HL-60/S4 (cell line): Measurements from ENCODE around the gene FAM156A.
"Not testable (repeated sequence)": the region's sequence is repeated elsewhere in the genome, so short reads cannot be mapped to it uniquely, and the experiment has no call there.

ENCODE experiments used
- in situ Hi-C: fragments of 300-500 bp; cut with MboI; formaldehyde crosslinking; loops from 2 replicates; pipeline ENCODE4 v1.14.3; 2022; ENCODE audit warnings: low sequenced_read_pairs

Gene FAM156A

GRCh38 chrX:52967922-52968321 is 9.6 kb upstream of the FAM156A start:
- in situ Hi-C loops: not testable (repeated sequence)

GRCh38 chrX:52966993-52967738 is 8.8 kb upstream of the FAM156A start:
- in situ Hi-C loops: not testable (repeated sequence)

- in situ Hi-C loops: not testable (repeated sequence)
These were observed 643 bp upstream of the FAM156A start for GRCh38 chrX:52958961-52959360.

GRCh38 chrX:52949884-52950283 is 8.4 kb downstream of the FAM156A start:
- in situ Hi-C loops: not testable (repeated sequence)

- in situ Hi-C loops: not testable (repeated sequence)
These were observed 9.0 kb downstream of the FAM156A start for GRCh38 chrX:52949325-52949724.

GRCh38 chrX:52948265-52948664 is 10.1 kb downstream of the FAM156A start:
- in situ Hi-C loops: not testable (repeated sequence)

GRCh38 chrX:52947501-52947900 is 10.8 kb downstream of the FAM156A start:
- in situ Hi-C loops: not testable (repeated sequence)

GRCh38 chrX:52945838-52946494 is 12.4 kb downstream of the FAM156A start:
- in situ Hi-C loops: not testable (repeated sequence)

GRCh38 chrX:52941728-52942127 is 16.6 kb downstream of the FAM156A start:
- in situ Hi-C loops: not testable (repeated sequence)

- in situ Hi-C loops: not testable (repeated sequence)
These were observed 17.6 kb downstream of the FAM156A start for GRCh38 chrX:52940704-52941103.

- in situ Hi-C loops: not testable (repeated sequence)
These were observed 22.9 kb downstream of the FAM156A start for GRCh38 chrX:52935470-52935784.

- in situ Hi-C loops: no loop called here
These were observed 23.4 kb downstream of the FAM156A start for GRCh38 chrX:52934704-52935469.

GRCh38 chrX:52933976-52934703 is 24.2 kb downstream of the FAM156A start:
- in situ Hi-C loops: no loop called here

- in situ Hi-C loops: no loop called here
These were observed 25.1 kb downstream of the FAM156A start for GRCh38 chrX:52933213-52933612.

- in situ Hi-C loops: not testable (repeated sequence)
These were observed 28.1 kb downstream of the FAM156A start for GRCh38 chrX:52930214-52930613.

GRCh38 chrX:52923781-52924241 is 34.5 kb downstream of the FAM156A start:
- in situ Hi-C loops: no loop called here

GRCh38 chrX:52914704-52915103 is 43.6 kb downstream of the FAM156A start:
- in situ Hi-C loops: not testable (repeated sequence)

GRCh38 chrX:52913681-52914080 is 44.6 kb downstream of the FAM156A start:
- in situ Hi-C loops: not testable (repeated sequence)

GRCh38 chrX:52909313-52909969 is 48.9 kb downstream of the FAM156A start:
- in situ Hi-C loops: not testable (repeated sequence)

GRCh38 chrX:52907900-52908299 is 50.4 kb downstream of the FAM156A start:
- in situ Hi-C loops: not testable (repeated sequence)
